ENCODE results near the gene CLRN1.

CLRN1 gene

GRCh38 chr3:150877303-150877702 is 95.2 kb downstream of the CLRN1 start:
- TF ChIP-seq ZC3H10 (CRISPR knock-in tag; IDR thresholded peaks at IDR 0.05), result no peak
- TF ChIP-seq PATZ1 (CRISPR knock-in tag; IDR thresholded peaks at IDR 0.05; ENCODE audit: borderline replicate concordance), result no peak
- no peak for TF ChIP-seq ESRRG (CRISPR knock-in tag; IDR thresholded peaks at IDR 0.05)
- no peak for TF ChIP-seq CSDC2 (CRISPR knock-in tag; IDR thresholded peaks at IDR 0.05)
- no peak for ATAC-seq

- TF ChIP-seq BACH2 (CRISPR knock-in tag; IDR thresholded peaks at IDR 0.05; ENCODE audit: borderline replicate concordance) (no peak), ZFP30 (CRISPR knock-in tag; IDR thresholded peaks at IDR 0.05) (no peak), PPARA (CRISPR knock-in tag; IDR thresholded peaks at IDR 0.05; ENCODE audit: borderline replicate concordance) (no peak), SNAI2 (CRISPR knock-in tag; IDR thresholded peaks at IDR 0.05) (no peak), OSR1 (CRISPR knock-in tag; IDR thresholded peaks at IDR 0.05) (no peak), CSRNP3 (CRISPR knock-in tag; IDR thresholded peaks at IDR 0.05) (no peak), TCF4 (CRISPR knock-in tag; IDR thresholded peaks at IDR 0.05; ENCODE audit: borderline replicate concordance) (no peak), ZNF8 (CRISPR knock-in tag; IDR thresholded peaks at IDR 0.05) (no peak), RARB (CRISPR knock-in tag; IDR thresholded peaks at IDR 0.05) (no peak), CSDC2 (CRISPR knock-in tag; IDR thresholded peaks at IDR 0.05) (no peak)
- no peak for ATAC-seq
These were observed 95.8 kb downstream of the CLRN1 start for GRCh38 chr3:150876611-150877265.

Measured in SK-N-SH treated with all-trans-retinoic acid at 6 μM for 48 hours (cell line).